ENCODE data around the gene TMTC2. TPM values are rescaled to one million over a fixed set of nuclear protein-coding genes. Genes with fewer than 3 reads are reported as not detected.

The TMTC2 gene
- total RNA-seq, 1 donor from 2014 or later, result 20.2 TPM

DNA sequence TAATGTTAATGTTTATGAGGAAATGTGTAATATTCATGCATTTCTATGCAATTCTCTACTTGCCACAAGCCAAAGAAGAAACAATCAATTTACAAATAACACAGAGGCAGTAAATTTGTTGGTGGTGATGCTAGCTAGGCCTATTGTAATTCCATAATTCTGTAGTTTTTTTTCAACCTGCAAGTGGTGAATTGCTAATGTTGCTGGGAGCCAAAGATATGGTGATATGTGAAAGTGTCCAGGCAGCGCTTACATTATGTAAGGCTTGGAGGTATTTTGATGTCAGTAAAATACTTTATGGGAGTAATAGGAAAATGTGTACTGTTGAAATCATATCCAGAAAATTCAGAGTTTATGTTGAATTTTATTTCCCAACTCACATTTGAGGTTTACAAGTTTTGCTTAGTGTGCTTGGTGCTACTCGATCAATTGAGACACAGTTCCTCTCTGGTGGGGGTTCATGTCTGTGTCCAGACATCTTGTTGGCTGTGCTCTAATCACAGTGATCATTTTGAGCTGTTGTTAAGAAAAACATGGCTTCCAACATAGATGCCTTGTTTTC, 23.2 kb downstream of the TMTC2 start:
- Mint-ChIP-seq H3K9me3 (ENCODE audit: unreplicated experiment) (peaks cover 5% of the 10 kb centered on the region), H3K4me1 (ENCODE audit: unreplicated experiment) (peaks cover 17% of the 10 kb centered on the region), H3K27me3 (ENCODE audit: unreplicated experiment) (no peaks in the 10 kb centered on the region), H3K27ac (ENCODE audit: unreplicated experiment) (no peak overlapping the region), H3K4me3 (ENCODE audit: unreplicated experiment) (no peak overlapping the region), H3K36me3 (ENCODE audit: unreplicated experiment) (peaks cover 22% of the 10 kb centered on the region)
- TF ChIP-seq, protein P1, sequence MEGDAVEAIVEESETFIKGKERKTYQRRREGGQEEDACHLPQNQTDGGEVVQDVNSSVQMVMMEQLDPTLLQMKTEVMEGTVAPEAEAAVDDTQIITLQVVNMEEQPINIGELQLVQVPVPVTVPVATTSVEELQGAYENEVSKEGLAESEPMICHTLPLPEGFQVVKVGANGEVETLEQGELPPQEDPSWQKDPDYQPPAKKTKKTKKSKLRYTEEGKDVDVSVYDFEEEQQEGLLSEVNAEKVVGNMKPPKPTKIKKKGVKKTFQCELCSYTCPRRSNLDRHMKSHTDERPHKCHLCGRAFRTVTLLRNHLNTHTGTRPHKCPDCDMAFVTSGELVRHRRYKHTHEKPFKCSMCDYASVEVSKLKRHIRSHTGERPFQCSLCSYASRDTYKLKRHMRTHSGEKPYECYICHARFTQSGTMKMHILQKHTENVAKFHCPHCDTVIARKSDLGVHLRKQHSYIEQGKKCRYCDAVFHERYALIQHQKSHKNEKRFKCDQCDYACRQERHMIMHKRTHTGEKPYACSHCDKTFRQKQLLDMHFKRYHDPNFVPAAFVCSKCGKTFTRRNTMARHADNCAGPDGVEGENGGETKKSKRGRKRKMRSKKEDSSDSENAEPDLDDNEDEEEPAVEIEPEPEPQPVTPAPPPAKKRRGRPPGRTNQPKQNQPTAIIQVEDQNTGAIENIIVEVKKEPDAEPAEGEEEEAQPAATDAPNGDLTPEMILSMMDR (IDR thresholded peaks at IDR 0.05), result no peak
- no peak for DNase-seq (ENCODE audit: extremely low spot score, unreplicated experiment)

DNA sequence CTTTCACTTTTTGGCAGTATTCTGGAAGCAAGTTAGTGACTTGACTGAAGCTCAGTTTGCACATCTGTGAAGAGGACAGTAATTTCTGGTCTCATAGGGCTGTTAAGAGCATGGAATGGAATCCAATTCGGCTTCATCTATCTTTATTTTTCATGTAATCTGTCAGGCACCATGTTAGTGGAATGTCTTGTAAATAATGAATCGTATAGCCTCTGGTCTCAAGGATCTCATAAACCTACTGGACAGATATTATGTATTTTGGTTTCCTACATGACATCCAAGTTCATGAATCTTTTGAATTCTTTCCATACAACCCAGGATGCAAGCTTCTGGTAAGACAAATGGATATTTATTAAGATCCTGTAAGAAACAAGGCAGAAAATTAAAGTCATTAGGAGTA, 24.0 kb downstream of the TMTC2 start:
- H3K27ac Mint-ChIP-seq (ENCODE audit: unreplicated experiment), result no peak overlapping the region
- H3K27me3 Mint-ChIP-seq (ENCODE audit: unreplicated experiment), result no peaks in the 10 kb centered on the region
- no peak for DNase-seq (ENCODE audit: extremely low spot score, unreplicated experiment)
- H3K4me3 Mint-ChIP-seq (ENCODE audit: unreplicated experiment), result no peak overlapping the region
- peaks cover 5% of the 10 kb centered on the region for H3K9me3 Mint-ChIP-seq (ENCODE audit: unreplicated experiment)
- H3K36me3 Mint-ChIP-seq (ENCODE audit: unreplicated experiment), result peaks cover 21% of the 10 kb centered on the region
- peaks cover 17% of the 10 kb centered on the region for H3K4me1 Mint-ChIP-seq (ENCODE audit: unreplicated experiment)
- TF ChIP-seq, protein P1 (IDR thresholded peaks at IDR 0.05), result no peak

DNA sequence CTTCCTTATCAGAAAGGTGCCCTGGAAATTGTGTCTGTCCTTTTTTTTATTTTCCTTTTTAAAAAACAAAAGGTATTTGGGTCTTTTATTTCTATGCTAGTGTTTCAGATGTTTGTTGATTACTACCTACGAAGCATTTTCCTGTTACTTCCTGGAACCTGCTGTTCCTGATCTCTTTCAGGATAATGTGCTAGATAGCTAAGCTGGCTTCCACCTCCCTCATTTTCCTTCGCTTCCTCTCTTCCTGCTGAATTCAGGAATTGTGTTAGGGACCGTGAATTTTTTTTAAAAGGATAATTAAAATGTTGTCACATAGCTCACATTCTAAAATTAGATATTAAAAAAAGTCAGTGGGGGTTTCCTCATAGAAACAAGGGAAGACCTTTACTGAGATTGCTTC, 27.7 kb downstream of the TMTC2 start:
- H3K4me1 Mint-ChIP-seq (ENCODE audit: unreplicated experiment), result peaks cover 4% of the 10 kb centered on the region
- H3K4me3 Mint-ChIP-seq (ENCODE audit: unreplicated experiment), result no peak overlapping the region
- no peaks in the 10 kb centered on the region for H3K27me3 Mint-ChIP-seq (ENCODE audit: unreplicated experiment)
- H3K36me3 Mint-ChIP-seq (ENCODE audit: unreplicated experiment), result peaks cover 21% of the 10 kb centered on the region
- no peak for DNase-seq (ENCODE audit: extremely low spot score, unreplicated experiment)
- TF ChIP-seq, protein P1 (IDR thresholded peaks at IDR 0.05), result no peak
- peaks cover 5% of the 10 kb centered on the region for H3K9me3 Mint-ChIP-seq (ENCODE audit: unreplicated experiment)
- no peak overlapping the region for H3K27ac Mint-ChIP-seq (ENCODE audit: unreplicated experiment)

DNA sequence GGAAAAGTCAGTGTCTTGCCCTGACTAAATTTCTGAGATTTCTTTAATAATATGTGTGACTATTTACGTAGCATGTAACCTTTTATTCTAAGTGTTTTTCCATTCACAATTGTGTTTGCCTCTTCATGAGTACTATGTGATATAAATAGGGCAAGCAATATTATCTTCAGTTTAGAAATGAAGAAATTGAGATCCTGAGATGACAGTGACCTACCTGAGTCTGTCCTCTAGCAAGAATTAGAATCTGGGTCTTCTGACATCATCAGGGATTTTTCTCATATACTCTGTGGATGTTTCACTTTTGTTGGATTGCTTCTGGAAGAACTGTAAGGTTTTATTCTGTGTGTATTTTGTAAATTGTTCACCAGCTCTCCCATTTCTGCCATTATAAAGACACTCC, 35.0 kb downstream of the TMTC2 start:
- TF ChIP-seq, protein P1 (IDR thresholded peaks at IDR 0.05), result no peak
- Mint-ChIP-seq H3K27ac (ENCODE audit: unreplicated experiment) (no peak overlapping the region), H3K4me1 (ENCODE audit: unreplicated experiment) (no peaks in the 10 kb centered on the region), H3K4me3 (ENCODE audit: unreplicated experiment) (no peak overlapping the region), H3K36me3 (ENCODE audit: unreplicated experiment) (peaks cover 4% of the 10 kb centered on the region), H3K27me3 (ENCODE audit: unreplicated experiment) (no peaks in the 10 kb centered on the region), H3K9me3 (ENCODE audit: unreplicated experiment) (no peaks in the 10 kb centered on the region)
- DNase-seq (ENCODE audit: extremely low spot score, unreplicated experiment), result no peak

DNA sequence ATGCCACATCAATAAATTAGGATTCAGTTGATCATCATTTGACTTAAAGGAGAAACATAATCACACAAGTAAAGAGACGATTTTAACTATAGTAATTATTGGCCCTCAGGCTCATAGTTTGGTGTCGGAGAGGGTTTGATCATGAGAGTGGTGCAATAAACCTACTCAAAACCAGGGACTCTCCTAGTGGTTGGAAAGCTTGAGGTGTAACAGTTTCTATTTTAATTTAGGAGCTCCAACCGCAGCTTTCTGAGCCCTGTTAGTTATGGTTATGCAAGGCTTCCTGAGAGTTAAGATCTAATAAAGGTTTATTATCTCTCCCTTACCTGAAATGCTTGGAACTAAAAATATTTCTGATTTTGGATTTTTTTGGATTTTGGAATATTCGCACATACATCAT, 36.4 kb downstream of the TMTC2 start:
- no peaks in the 10 kb centered on the region for H3K9me3 Mint-ChIP-seq (ENCODE audit: unreplicated experiment)
- TF ChIP-seq, protein P1 (IDR thresholded peaks at IDR 0.05), result no peak
- no peak overlapping the region for H3K4me3 Mint-ChIP-seq (ENCODE audit: unreplicated experiment)
- H3K27ac Mint-ChIP-seq (ENCODE audit: unreplicated experiment), result no peak overlapping the region
- DNase-seq (ENCODE audit: extremely low spot score, unreplicated experiment), result no peak
- peaks cover 4% of the 10 kb centered on the region for H3K36me3 Mint-ChIP-seq (ENCODE audit: unreplicated experiment)
- H3K4me1 Mint-ChIP-seq (ENCODE audit: unreplicated experiment), result no peaks in the 10 kb centered on the region
- H3K27me3 Mint-ChIP-seq (ENCODE audit: unreplicated experiment), result no peaks in the 10 kb centered on the region

Measured in osteocyte (in vitro differentiated cells).